Esophagus squamous epithelium (tissue), 5 donors: ENCODE data around the gene ZNF831. TPM values are rescaled to one million over a fixed set of nuclear protein-coding genes. Genes with fewer than 3 reads are reported as not detected.

Experiments
- DNase-seq: peaks from one replicate; lab custom pipeline; 2025; lab: John Stamatoyannopoulos, UW
- H3K27ac ChIP-seq, 4 donors: fragments of 200-600 bp; sonication (generic); one replicate each; pipeline ENCODE4 v1.5.1; 2016 to 2019; ENCODE audit warnings: mild to moderate bottlenecking in 1 of 4
- H3K27me3 ChIP-seq, 4 donors: fragments of 200-600 bp; sonication (generic); 1 replicate in 3 of 4; 2 replicates in 1 of 4; pipeline versions ENCODE4 v1.5.1 to v1.6.0; 2017 to 2021; ENCODE audit warnings: antibody characterized with exemption in 1 of 4
- H3K36me3 ChIP-seq, 3 donors: fragments of 200-600 bp; sonication (generic); one replicate each; pipeline ENCODE4 v1.5.1; 2016 to 2019
- H3K4me1 ChIP-seq, 3 donors: fragments of 200-600 bp; sonication (generic); one replicate each; pipeline ENCODE4 v1.5.1; 2017 to 2019
- H3K4me3 ChIP-seq, 4 donors: fragments of 200-600 bp; sonication (generic); 1 replicate in 3 of 4; 2 replicates in 1 of 4; pipeline ENCODE4 v1.5.1; 2016 to 2019; ENCODE audit warnings: mild to moderate bottlenecking in 2 of 4, moderate library complexity in 1 of 4
- H3K9me3 ChIP-seq, 3 donors: fragments of 200-600 bp; sonication (generic); one replicate each; pipeline ENCODE4 v1.5.1; 2016 to 2019
- POLR2A ChIP-seq, 4 donors: fragments of 450-650 bp; IDR thresholded peaks; one replicate each; pipeline ENCODE4 v1.6.1; 2017; ENCODE audit warnings: antibody characterized with exemption in 4 of 4, mild to moderate bottlenecking in 4 of 4, moderate library complexity in 3 of 4
- WGBS, 2 donors: methylation state at CpG; one replicate each; pipeline ENCODE4 v1.1.5; 2018; 5-methylcytosine and 5-hydroxymethylcytosine counted together
- intact Hi-C: fragments of 100-400 bp; cut with DNase I; formaldehyde crosslinking; loops from one replicate; pipeline ENCODE4 v1.15.0; 2022
- total RNA-seq, 4 donors: library from RNA; depleted of rRNA; stranded (reverse); fragments of >200 nt; gene quantifications; one replicate each; pipeline ENCODE4 v1.1.0, GENCODE V29; 2016
- TF ChIP-seq, protein P1 (sequence below), 6 experiments: fragments of 450-650 bp in 4 of 6; fragments of 200-600 bp in 2 of 6; sonication (generic) in 2 of 6; IDR thresholded peaks; one replicate each; pipeline ENCODE4 v1.5.1; 2016 to 2019; ENCODE audit warnings: antibody characterized with exemption in 6 of 6, mild to moderate bottlenecking in 4 of 6, moderate library complexity in 4 of 6
- donor health status: DM: yes; HTN: yes; CAD: no.

ZNF831 gene
- total RNA-seq, 4 donors from 2014 or later, result 0.38 to 1.7 (median 0.60) TPM

DNA sequence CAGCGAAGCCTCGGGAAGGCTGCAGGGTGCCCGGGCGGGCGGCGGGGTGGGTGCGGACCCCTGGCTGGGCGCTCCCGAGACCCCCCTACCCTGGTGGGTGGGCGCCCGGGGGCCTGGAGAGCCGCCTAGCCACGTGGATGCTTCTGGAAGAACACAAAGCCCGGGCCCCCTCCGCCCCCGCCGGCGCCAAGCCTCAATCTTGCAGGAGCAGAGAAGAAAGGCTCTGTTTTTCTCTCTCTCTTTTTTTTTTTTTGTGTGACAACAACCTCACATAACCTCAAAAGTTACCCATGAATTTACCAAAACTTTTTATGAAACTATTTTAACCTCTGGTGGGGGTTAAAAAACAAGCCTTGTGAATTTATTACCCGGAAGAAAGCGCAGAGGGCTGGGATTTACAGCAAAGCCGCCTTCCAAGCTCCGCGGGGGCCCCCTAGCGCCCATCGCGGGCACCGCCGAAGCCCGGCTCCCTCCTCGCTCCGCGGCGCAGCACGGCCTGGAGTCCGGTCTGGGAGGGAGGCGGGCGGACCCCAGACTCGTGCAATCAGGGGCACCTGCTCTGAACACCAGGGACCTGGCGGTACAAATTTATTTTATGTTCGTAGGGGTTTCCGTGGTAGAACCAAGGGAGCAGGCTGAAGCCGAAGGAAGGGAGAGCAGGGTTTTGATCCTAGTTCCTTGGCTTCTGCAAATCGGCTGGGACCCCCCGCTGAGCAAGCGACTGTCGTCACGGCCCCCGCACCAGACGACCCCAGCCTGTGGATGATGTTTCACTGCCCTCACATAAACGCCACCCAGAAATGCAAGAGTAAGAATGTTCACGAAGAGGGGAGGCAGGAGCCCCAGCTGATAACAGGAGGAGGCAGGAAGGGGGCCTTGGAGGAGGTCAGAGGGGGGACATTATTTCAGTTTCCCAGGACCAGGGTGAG, 58.9 kb downstream of the ZNF831 start:
- DNase-seq, result no peak
- peak overlapping the region; percentile 46 to 70 (median 54) for H3K4me3 ChIP-seq
- peaks cover 0 to 29% (median 0%) of the 10 kb centered on the region in 4 donors for H3K27me3 ChIP-seq

DNA sequence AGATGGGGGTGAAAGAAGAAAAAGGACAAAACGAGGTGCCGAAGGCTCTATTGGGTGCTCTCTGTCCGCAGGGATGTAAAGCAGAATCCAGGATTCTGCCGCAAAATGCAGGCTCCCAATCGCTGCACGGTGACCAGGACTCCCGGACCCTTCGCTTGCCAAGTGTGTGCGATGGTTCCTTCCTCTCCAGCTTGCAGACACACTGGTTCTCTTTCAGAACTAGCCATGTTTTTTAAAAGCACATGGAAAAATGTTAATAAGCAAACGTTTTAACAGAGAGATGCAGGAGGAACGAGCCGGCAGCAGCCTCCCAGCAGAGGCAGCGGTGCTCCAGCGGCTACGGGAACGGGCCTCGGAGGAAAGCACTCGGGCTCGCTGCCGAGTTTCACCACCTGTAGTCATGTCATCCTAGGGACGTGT, 59.6 kb downstream of the ZNF831 start:
- WGBS, 2 donors, result 30 to 43% methylated on average over 17 to 20 of the region's 21 CpGs
- no peak for DNase-seq
- no peaks in the 10 kb centered on the region for H3K9me3 ChIP-seq
- no peak overlapping the region for H3K27ac ChIP-seq
- intact Hi-C loops, result loop anchor here (5.0 to 10.0 kb wide), 3 partner anchors 136 to 348 kb away; no protein-coding TSS in a partner anchor
- H3K27me3 ChIP-seq, result peaks cover 0 to 30% (median 0%) of the 10 kb centered on the region in 4 donors
- H3K4me3 ChIP-seq, result peak overlapping the region in 3 of 4 donors; percentile 50 to 70 (median 59)
- H3K36me3 ChIP-seq, result no peaks in the 10 kb centered on the region
- peaks cover 5 to 27% (median 12%) of the 10 kb centered on the region in 3 donors for H3K4me1 ChIP-seq
- TF ChIP-seq POLR2A (IDR thresholded peaks at IDR 0.05), result no peak
- TF ChIP-seq, protein P1, sequence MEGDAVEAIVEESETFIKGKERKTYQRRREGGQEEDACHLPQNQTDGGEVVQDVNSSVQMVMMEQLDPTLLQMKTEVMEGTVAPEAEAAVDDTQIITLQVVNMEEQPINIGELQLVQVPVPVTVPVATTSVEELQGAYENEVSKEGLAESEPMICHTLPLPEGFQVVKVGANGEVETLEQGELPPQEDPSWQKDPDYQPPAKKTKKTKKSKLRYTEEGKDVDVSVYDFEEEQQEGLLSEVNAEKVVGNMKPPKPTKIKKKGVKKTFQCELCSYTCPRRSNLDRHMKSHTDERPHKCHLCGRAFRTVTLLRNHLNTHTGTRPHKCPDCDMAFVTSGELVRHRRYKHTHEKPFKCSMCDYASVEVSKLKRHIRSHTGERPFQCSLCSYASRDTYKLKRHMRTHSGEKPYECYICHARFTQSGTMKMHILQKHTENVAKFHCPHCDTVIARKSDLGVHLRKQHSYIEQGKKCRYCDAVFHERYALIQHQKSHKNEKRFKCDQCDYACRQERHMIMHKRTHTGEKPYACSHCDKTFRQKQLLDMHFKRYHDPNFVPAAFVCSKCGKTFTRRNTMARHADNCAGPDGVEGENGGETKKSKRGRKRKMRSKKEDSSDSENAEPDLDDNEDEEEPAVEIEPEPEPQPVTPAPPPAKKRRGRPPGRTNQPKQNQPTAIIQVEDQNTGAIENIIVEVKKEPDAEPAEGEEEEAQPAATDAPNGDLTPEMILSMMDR (IDR thresholded peaks at IDR 0.05), result no peak

More for the DNA sequence above, 58.9 kb downstream of the ZNF831 start:
- TF ChIP-seq, protein P1 (IDR thresholded peaks at IDR 0.05), result peak; percentile 88 to 94 (median 92)
- no peak for TF ChIP-seq POLR2A (IDR thresholded peaks at IDR 0.05)
- no peaks in the 10 kb centered on the region for H3K9me3 ChIP-seq
- no peaks in the 10 kb centered on the region for H3K36me3 ChIP-seq
- 9 to 80% methylated on average over 1 to 11 of the region's 51 CpGs for WGBS, 2 donors
- peaks cover 5 to 27% (median 12%) of the 10 kb centered on the region in 3 donors for H3K4me1 ChIP-seq
- intact Hi-C loops, result loop anchor here (5.0 to 10.0 kb wide), 3 partner anchors 135 to 348 kb away; no protein-coding TSS in a partner anchor
- peak overlapping the region; percentile 64 to 81 (median 72) for H3K27ac ChIP-seq

DNA sequence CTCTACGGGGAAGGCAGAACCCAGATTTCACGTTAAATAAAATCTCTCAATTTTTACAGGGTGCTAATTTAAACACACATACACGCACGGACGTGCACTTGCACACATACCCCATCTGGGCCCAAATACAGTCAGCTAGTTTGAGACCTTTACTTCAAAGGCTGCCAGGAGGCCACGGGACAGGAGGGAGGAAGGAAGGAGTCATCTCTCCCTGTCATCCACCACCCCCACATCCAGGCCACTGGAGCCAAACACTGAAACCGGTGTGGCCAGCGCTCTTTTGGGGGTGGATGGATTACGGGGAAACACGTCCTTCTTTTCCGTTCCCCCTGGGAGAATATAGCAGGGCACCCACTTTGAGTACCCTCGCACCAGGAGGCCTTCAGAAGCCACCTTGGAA, 60.1 kb downstream of the ZNF831 start:
- TF ChIP-seq, protein P1 (IDR thresholded peaks at IDR 0.05), result no peak
- whole genome bisulfite sequencing, 2 donors, result 73 to 80% methylated on average over 6 to 10 of the region's 12 CpGs
- Histone ChIP-seq H3K27ac (no peak overlapping the region), H3K27me3 (peaks cover 0 to 33% (median 0%) of the 10 kb centered on the region in 4 donors), H3K9me3 (no peaks in the 10 kb centered on the region), H3K4me1 (peaks cover 5 to 27% (median 12%) of the 10 kb centered on the region in 3 donors), H3K36me3 (no peaks in the 10 kb centered on the region), H3K4me3 (no peak overlapping the region)
- no peak for DNase-seq
- intact Hi-C loops, result loop anchor here (5.0 to 10.0 kb wide), 3 partner anchors 136 to 349 kb away; no protein-coding TSS in a partner anchor

DNA sequence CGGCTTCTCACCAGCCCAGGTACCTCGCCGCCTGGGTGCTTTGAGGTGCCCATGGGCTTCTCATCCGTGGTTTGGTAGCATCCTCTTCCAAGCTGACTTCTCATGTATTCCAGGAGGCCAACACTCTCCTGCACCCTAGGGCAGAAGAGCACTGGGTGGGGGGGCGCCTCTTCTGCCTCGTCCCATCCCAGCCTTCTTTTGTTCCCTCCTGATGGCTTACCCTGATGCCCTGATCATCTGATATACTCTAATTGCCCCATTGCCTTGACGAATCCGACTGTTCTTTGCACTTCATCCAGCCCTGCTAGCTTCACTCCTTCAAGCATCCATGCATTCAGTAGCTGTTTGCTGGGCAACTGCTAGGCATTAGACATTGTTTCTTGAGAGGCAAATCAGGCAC, 60.6 kb downstream of the ZNF831 start:
- H3K4me3 ChIP-seq, result no peak overlapping the region

More for the DNA sequence above, 60.6 kb downstream of the ZNF831 start:
- no peak for DNase-seq
- Histone ChIP-seq H3K9me3 (no peaks in the 10 kb centered on the region), H3K4me1 (peaks cover 5 to 27% (median 12%) of the 10 kb centered on the region in 3 donors), H3K36me3 (no peaks in the 10 kb centered on the region), H3K27ac (no peak overlapping the region), H3K27me3 (peaks cover 0 to 36% (median 0%) of the 10 kb centered on the region in 4 donors)
- TF ChIP-seq, protein P1 (IDR thresholded peaks at IDR 0.05), result no peak
- no peak for TF ChIP-seq POLR2A (IDR thresholded peaks at IDR 0.05)
- WGBS, 2 donors, result 79 to 87% methylated on average over 5 to 8 of the region's 8 CpGs
- intact Hi-C loops, result loop anchor here (5.0 to 10.0 kb wide), 3 partner anchors 137 to 349 kb away; no protein-coding TSS in a partner anchor
